PC-9 (cell line): Measurements from ENCODE around the gene SKAP2. TPM values are rescaled to one million over a fixed set of nuclear protein-coding genes. Genes with fewer than 3 reads are reported as not detected.
A peak's percentile ranks its signal among the peaks of the same experiment; 100 is the strongest.

Experiments used
- BruUV-seq: library from RNA; stranded (reverse); fragments of 400-500 nt; replicated peaks from 2 replicates; lab custom pipeline; 2021; lab: Mats Ljungman, UMichigan
- CTCF ChIA-PET: fragments of 300-600 bp; sonication (Branson Sonifier 250); formaldehyde crosslinking; loops from one replicate; lab custom pipeline; 2022; ENCODE audit warnings: antibody characterized with exemption; lab: Charles Lee
- POLR2A ChIA-PET: fragments of 300-600 bp; sonication (Branson Sonifier 250); formaldehyde crosslinking; loops from one replicate; lab custom pipeline; 2022; ENCODE audit warnings: antibody characterized with exemption; ENCODE audit not compliant: unreplicated experiment; lab: Charles Lee
- DNase-seq, 2 experiments: peaks; one replicate each; pipeline versions ENCODE4 v3.0.0 to v3.0.0-alpha.2; 2015 to 2022; ENCODE audit warnings: mixed read lengths in 1 of 2
- H2AFZ ChIP-seq: fragments of 200-600 bp; sonication (generic); 2 replicates; pipeline ENCODE4 v1.8.1; 2017; ENCODE audit warnings: antibody characterized with exemption
- H3F3A ChIP-seq: fragments of 200-600 bp; sonication (generic); 2 replicates; pipeline ENCODE4 v1.8.1; 2017; ENCODE audit warnings: antibody characterized with exemption, mild to moderate bottlenecking, low read depth; ENCODE audit not compliant: insufficient read depth
- H3K27ac ChIP-seq: fragments of 200-600 bp; sonication (generic); 2 replicates; pipeline ENCODE4 v1.6.1; 2016; ENCODE audit warnings: mixed run types
- H3K27me3 ChIP-seq: fragments of 200-600 bp; sonication (generic); 2 replicates; pipeline ENCODE4 v1.6.1; 2016; ENCODE audit warnings: low read depth, mixed run types; ENCODE audit not compliant: insufficient read depth
- H3K36me3 ChIP-seq: fragments of 200-600 bp; sonication (generic); 2 replicates; pipeline ENCODE4 v1.6.1; 2016; ENCODE audit warnings: low read depth, mixed run types
- H3K4me1 ChIP-seq: fragments of 200-600 bp; sonication (generic); replicated peaks from 2 replicates; pipeline ENCODE4 v1.6.1; 2016; ENCODE audit warnings: mixed run types; ENCODE audit not compliant: insufficient read depth
- H3K4me2 ChIP-seq: fragments of 200-600 bp; sonication (generic); 2 replicates; pipeline ENCODE4 v1.6.1; 2017; ENCODE audit warnings: mixed run types
- H3K4me3 ChIP-seq: fragments of 200-600 bp; sonication (generic); 2 replicates; pipeline ENCODE4 v1.6.1; 2016; ENCODE audit warnings: mixed run types
- H3K79me2 ChIP-seq: fragments of 200-600 bp; sonication (generic); 2 replicates; pipeline ENCODE4 v1.6.1; 2017; ENCODE audit warnings: low read depth, mixed run types
- H3K9me2 ChIP-seq: fragments of 200-600 bp; sonication (generic); 2 replicates; pipeline ENCODE4 v1.8.1; 2017; ENCODE audit warnings: mild to moderate bottlenecking; ENCODE audit not compliant: insufficient read depth
- H3K9me3 ChIP-seq: fragments of 200-600 bp; sonication (generic); 2 replicates; pipeline ENCODE4 v1.8.1; 2016; ENCODE audit warnings: low read depth; ENCODE audit not compliant: insufficient read depth
- H4K20me1 ChIP-seq: fragments of 200-600 bp; sonication (generic); 2 replicates; pipeline ENCODE4 v1.8.1; 2017; ENCODE audit not compliant: insufficient read depth
- EZH2 ChIP-seq: fragments of 200-600 bp; sonication (generic); IDR thresholded peaks from 2 replicates; pipeline ENCODE4 v1.8.0; 2017; ENCODE audit warnings: antibody characterized with exemption, low read depth
- intact Hi-C: fragments of 100-400 bp; cut with micrococcal nuclease; formaldehyde crosslinking; loops from one replicate; pipeline ENCODE4 v1.10.0; 2022; ENCODE audit not compliant: unreplicated experiment
- total RNA-seq: library from RNA; stranded (reverse); gene quantifications from 2 replicates; pipeline ENCODE4 v1.2.3, GENCODE V29; 2021
- TF ChIP-seq, protein P1 (sequence below): fragments of 200-600 bp; sonication (generic); conservative IDR thresholded peaks from 2 replicates; pipeline ENCODE4 v1.6.1; 2017; ENCODE audit warnings: mixed run types, antibody characterized with exemption, mild to moderate bottlenecking, moderate library complexity

SKAP2 gene
- total RNA-seq, 1 experiment from 2014 or later = 74.9 TPM

DNA sequence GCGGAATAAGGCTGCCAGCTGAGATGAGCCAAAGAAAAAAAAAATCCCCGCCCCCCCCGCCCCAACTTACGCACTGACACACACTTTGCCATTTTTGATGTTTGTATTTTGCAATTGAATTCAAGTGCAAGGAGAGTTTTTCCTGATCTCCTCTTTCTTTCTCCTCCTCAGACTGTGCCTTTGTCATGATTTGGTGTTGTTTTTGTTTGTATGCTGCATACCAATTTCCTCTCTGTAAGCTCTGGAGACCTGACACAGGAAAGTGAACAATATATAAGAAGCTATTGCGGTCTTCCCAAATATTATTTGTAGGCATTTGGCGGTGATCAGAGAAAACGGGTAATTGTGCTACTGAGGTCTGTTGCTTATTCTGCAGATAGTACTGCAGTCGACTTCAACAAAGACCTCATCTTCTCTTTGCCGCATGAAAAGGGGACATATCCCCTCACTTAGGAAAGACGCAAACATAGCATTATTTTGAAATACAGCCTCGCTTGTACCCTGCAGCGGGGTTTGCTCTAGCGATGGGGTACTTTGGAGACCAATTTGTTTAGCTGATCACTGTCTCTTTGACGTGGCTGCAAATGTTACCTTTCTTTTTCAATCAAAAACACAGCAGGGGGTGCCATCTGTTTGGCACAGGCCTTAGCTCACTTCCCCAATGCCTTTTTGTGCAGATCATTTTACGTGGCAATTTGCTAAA is 206.6 kb downstream of the SKAP2 start:
- TF ChIP-seq, protein P1, sequence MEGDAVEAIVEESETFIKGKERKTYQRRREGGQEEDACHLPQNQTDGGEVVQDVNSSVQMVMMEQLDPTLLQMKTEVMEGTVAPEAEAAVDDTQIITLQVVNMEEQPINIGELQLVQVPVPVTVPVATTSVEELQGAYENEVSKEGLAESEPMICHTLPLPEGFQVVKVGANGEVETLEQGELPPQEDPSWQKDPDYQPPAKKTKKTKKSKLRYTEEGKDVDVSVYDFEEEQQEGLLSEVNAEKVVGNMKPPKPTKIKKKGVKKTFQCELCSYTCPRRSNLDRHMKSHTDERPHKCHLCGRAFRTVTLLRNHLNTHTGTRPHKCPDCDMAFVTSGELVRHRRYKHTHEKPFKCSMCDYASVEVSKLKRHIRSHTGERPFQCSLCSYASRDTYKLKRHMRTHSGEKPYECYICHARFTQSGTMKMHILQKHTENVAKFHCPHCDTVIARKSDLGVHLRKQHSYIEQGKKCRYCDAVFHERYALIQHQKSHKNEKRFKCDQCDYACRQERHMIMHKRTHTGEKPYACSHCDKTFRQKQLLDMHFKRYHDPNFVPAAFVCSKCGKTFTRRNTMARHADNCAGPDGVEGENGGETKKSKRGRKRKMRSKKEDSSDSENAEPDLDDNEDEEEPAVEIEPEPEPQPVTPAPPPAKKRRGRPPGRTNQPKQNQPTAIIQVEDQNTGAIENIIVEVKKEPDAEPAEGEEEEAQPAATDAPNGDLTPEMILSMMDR = no peak
- no peak for TF ChIP-seq EZH2
- H3K4me1 ChIP-seq = peaks cover 69% of the 10 kb centered on the region
- POLR2A ChIA-PET = no interaction called here
- H3K9me2 ChIP-seq = no peaks in the 10 kb centered on the region
- peaks cover 39% of the 10 kb centered on the region for H3F3A ChIP-seq
- H3K27ac ChIP-seq = peak overlapping the region; percentile 2; the same call in 1 of the 2 replicates
- CTCF ChIA-PET = interaction anchor here (1.0 kb wide), 1 partner anchor 288 kb away, joined by 3 read pairs; no protein-coding TSS in a partner anchor
- no peaks in the 10 kb centered on the region for H3K27me3 ChIP-seq
- no peaks in the 10 kb centered on the region; the same call in 1 of the 2 replicates for H3K36me3 ChIP-seq
- no TSS peak for BruUV-seq
- no peaks in the 10 kb centered on the region for H4K20me1 ChIP-seq
- no peak overlapping the region for H2AFZ ChIP-seq
- H3K79me2 ChIP-seq = no peaks in the 10 kb centered on the region
- intact Hi-C loops = no loop called here
- no peak for DNase-seq
- no peaks in the 10 kb centered on the region for H3K9me3 ChIP-seq
- peak overlapping the region; percentile 43 for H3K4me2 ChIP-seq
- no peak overlapping the region for H3K4me3 ChIP-seq

DNA sequence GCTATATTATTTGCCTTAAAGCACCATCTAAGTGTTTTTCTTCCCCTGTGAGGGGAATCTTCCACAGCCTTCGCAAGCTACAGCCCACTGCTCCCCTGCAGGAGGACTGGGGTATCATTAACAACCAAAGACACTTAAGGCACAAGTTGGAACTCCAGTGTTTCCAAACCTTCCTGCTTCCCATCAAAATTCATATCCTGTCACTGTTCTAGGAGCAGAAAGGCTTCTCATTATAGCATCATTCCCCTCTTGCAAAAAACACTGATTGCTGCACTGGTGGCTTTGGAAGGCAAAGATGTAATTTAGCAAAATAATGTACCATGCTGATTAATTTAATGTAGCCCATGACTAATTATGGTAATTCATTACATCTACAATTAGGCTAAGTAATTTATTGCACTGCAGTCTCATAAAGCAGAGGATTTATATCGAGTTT is 207.2 kb downstream of the SKAP2 start:
- no TSS peak for BruUV-seq
- H3K36me3 ChIP-seq = no peaks in the 10 kb centered on the region; the same call in 1 of the 2 replicates
- TF ChIP-seq EZH2 = no peak
- TF ChIP-seq, protein P1 = no peak
- no peaks in the 10 kb centered on the region for H3K9me2 ChIP-seq
- H3F3A ChIP-seq = peaks cover 37% of the 10 kb centered on the region
- ChIA-PET CTCF (no interaction called here), POLR2A (no interaction called here)
- H3K4me2 ChIP-seq = no peak overlapping the region
- H2AFZ ChIP-seq = no peak overlapping the region
- peaks cover 65% of the 10 kb centered on the region for H3K4me1 ChIP-seq
- no peak for DNase-seq
- no peaks in the 10 kb centered on the region for H4K20me1 ChIP-seq
- H3K9me3 ChIP-seq = no peaks in the 10 kb centered on the region
- no peak overlapping the region for H3K27ac ChIP-seq
- no peaks in the 10 kb centered on the region for H3K79me2 ChIP-seq
- H3K4me3 ChIP-seq = no peak overlapping the region
- intact Hi-C loops = no loop called here
- H3K27me3 ChIP-seq = no peaks in the 10 kb centered on the region

DNA sequence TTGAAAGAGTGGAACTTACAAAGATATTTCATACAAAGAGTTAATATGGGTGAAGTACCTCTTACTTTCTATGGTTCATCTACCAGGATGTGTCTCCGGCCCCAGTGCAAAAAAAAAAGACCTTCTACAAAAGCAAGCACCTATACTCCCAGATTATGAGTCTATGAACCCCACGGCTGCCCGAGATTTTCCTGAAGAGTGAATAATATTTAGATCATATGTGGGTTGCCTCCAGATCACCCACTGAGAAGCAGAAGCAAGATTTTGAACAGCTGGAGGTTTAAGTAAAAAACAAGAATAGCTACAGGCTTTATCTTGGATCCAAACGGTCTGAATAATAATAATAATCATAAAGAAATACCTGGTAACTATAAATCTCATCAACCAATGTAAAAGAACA is 207.7 kb downstream of the SKAP2 start:
- Histone ChIP-seq H3K36me3 (no peaks in the 10 kb centered on the region; the same call in 1 of the 2 replicates), H4K20me1 (no peaks in the 10 kb centered on the region), H3K9me2 (no peaks in the 10 kb centered on the region), H3K4me3 (no peak overlapping the region), H3F3A (peaks cover 36% of the 10 kb centered on the region), H3K4me2 (no peak overlapping the region), H3K27me3 (no peaks in the 10 kb centered on the region), H3K79me2 (no peaks in the 10 kb centered on the region), H3K4me1 (peaks cover 60% of the 10 kb centered on the region), H3K9me3 (no peaks in the 10 kb centered on the region), H3K27ac (no peak overlapping the region), H2AFZ (no peak overlapping the region)
- POLR2A ChIA-PET = no interaction called here
- TF ChIP-seq EZH2 = no peak
- TF ChIP-seq, protein P1 = no peak
- CTCF ChIA-PET = no interaction called here
- no peak for DNase-seq
- BruUV-seq = no TSS peak
- intact Hi-C loops = no loop called here
